OCI-M2 (cell line): Measurements from ENCODE around the gene CNPPD1.

Experiments
- DNase-seq: peaks from one replicate; lab custom pipeline; 2025; ENCODE audit not compliant: unreplicated experiment; lab: John Stamatoyannopoulos, UW

The CNPPD1 gene

GRCh38 chr2:219181531-219181930 is 4.8 kb upstream of the CNPPD1 start:
- no peak for DNase-seq

- no peak for DNase-seq
Measured at GRCh38 chr2:219180961-219181360, 4.2 kb upstream of the CNPPD1 start.

GRCh38 chr2:219179601-219180465 is 3.1 kb upstream of the CNPPD1 start:
- DNase-seq: no peak

- DNase-seq: peak; percentile 8
Measured at GRCh38 chr2:219178377-219179175, 1.9 kb upstream of the CNPPD1 start.

GRCh38 chr2:219177552-219178376 is 1.0 kb upstream of the CNPPD1 start, which contains the start of gene RETREG2:
Gene RETREG2, plus strand, starts transcription at chr2:219178275. Its CDS starts 78 bp downstream, at chr2:219178353.
- peak; percentile 16 for DNase-seq

GRCh38 chr2:219175928-219176817 is 552 bp downstream of the CNPPD1 start:
- no peak for DNase-seq

GRCh38 chr2:219175486-219175885 is 1.2 kb downstream of the CNPPD1 start:
- no peak for DNase-seq

GRCh38 chr2:219174801-219175200 is 1.9 kb downstream of the CNPPD1 start:
- DNase-seq: no peak

GRCh38 chr2:219174146-219174545 is 2.6 kb downstream of the CNPPD1 start:
- no peak for DNase-seq

GRCh38 chr2:219173176-219173575 is 3.5 kb downstream of the CNPPD1 start:
- DNase-seq: no peak

GRCh38 chr2:219172231-219173154 is 4.2 kb downstream of the CNPPD1 start:
- no peak for DNase-seq

- DNase-seq: no peak
Measured at GRCh38 chr2:219171231-219171651, 5.5 kb downstream of the CNPPD1 start.

- no peak for DNase-seq
Measured at GRCh38 chr2:219169930-219170654, 6.6 kb downstream of the CNPPD1 start, which contains the start of gene SLC23A3. Gene SLC23A3, minus strand, starts transcription at chr2:219170029. Its CDS starts 45 bp downstream, at chr2:219169984.

- DNase-seq: no peak
Measured at GRCh38 chr2:219168932-219169331, 7.8 kb downstream of the CNPPD1 start.

- DNase-seq: no peak
Measured at GRCh38 chr2:219168526-219168925, 8.2 kb downstream of the CNPPD1 start.

GRCh38 chr2:219167997-219168396 is 8.7 kb downstream of the CNPPD1 start:
- DNase-seq: no peak

GRCh38 chr2:219165058-219165911 is 11.4 kb downstream of the CNPPD1 start:
- DNase-seq: no peak
